ENCODE measurements around the gene PIK3C2G.

Gene PIK3C2G

DNA sequence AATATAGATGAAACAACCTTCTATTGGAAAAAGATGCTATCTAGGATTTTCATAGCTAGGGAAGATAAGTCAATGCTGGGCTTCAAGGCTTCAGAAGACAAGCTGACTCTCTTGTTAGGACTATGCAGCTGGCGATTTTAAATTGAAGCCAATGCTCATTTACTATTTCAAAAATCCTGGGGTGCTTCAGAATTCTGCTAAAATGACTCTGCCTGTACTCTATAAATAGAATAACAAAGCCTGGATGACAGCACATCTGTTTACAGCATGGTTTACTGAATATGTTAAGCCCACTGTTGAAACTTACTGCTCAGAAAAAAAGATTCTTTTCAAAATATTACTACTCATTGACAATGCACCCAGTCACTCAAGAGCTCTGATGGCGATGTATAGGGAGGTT, 155.1 kb downstream of the PIK3C2G start:
- no peak for ATAC-seq
- no peak for TF ChIP-seq ZFP3 (CRISPR knock-in tag; IDR thresholded peaks at IDR 0.05)
- TF ChIP-seq ZNF70 (CRISPR knock-in tag; IDR thresholded peaks at IDR 0.05) = no peak
- TF ChIP-seq, protein P1, sequence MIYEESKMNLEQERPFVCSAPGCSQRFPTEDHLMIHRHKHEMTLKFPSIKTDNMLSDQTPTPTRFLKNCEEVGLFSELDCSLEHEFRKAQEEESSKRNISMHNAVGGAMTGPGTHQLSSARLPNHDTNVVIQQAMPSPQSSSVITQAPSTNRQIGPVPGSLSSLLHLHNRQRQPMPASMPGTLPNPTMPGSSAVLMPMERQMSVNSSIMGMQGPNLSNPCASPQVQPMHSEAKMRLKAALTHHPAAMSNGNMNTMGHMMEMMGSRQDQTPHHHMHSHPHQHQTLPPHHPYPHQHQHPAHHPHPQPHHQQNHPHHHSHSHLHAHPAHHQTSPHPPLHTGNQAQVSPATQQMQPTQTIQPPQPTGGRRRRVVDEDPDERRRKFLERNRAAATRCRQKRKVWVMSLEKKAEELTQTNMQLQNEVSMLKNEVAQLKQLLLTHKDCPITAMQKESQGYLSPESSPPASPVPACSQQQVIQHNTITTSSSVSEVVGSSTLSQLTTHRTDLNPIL (CRISPR knock-in tag; IDR thresholded peaks at IDR 0.05; ENCODE audit: low read depth) = no peak
- TF ChIP-seq ZFP30 (CRISPR knock-in tag; IDR thresholded peaks at IDR 0.05) = no peak
- no peak for TF ChIP-seq GLIS3 (CRISPR knock-in tag; IDR thresholded peaks at IDR 0.05)
- no peak for TF ChIP-seq PPARA (CRISPR knock-in tag; IDR thresholded peaks at IDR 0.05; ENCODE audit: borderline replicate concordance)
- TF ChIP-seq CSDC2 (CRISPR knock-in tag; IDR thresholded peaks at IDR 0.05) = no peak
- TF ChIP-seq SNAI2 (CRISPR knock-in tag; IDR thresholded peaks at IDR 0.05) = no peak
- TF ChIP-seq ZNF565 (CRISPR knock-in tag; conservative IDR thresholded peaks at IDR 0.05; ENCODE audit: low read depth) = no peak
- TF ChIP-seq BACH2 (CRISPR knock-in tag; IDR thresholded peaks at IDR 0.05; ENCODE audit: borderline replicate concordance) = no peak
- no peak for TF ChIP-seq ISL1 (CRISPR knock-in tag; IDR thresholded peaks at IDR 0.05)
- TF ChIP-seq, protein P2, sequence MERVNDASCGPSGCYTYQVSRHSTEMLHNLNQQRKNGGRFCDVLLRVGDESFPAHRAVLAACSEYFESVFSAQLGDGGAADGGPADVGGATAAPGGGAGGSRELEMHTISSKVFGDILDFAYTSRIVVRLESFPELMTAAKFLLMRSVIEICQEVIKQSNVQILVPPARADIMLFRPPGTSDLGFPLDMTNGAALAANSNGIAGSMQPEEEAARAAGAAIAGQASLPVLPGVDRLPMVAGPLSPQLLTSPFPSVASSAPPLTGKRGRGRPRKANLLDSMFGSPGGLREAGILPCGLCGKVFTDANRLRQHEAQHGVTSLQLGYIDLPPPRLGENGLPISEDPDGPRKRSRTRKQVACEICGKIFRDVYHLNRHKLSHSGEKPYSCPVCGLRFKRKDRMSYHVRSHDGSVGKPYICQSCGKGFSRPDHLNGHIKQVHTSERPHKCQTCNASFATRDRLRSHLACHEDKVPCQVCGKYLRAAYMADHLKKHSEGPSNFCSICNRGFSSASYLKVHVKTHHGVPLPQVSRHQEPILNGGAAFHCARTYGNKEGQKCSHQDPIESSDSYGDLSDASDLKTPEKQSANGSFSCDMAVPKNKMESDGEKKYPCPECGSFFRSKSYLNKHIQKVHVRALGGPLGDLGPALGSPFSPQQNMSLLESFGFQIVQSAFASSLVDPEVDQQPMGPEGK (CRISPR knock-in tag; IDR thresholded peaks at IDR 0.05; ENCODE audit: borderline replicate concordance) = no peak
- TF ChIP-seq TCF4 (CRISPR knock-in tag; IDR thresholded peaks at IDR 0.05; ENCODE audit: borderline replicate concordance) = no peak

DNA sequence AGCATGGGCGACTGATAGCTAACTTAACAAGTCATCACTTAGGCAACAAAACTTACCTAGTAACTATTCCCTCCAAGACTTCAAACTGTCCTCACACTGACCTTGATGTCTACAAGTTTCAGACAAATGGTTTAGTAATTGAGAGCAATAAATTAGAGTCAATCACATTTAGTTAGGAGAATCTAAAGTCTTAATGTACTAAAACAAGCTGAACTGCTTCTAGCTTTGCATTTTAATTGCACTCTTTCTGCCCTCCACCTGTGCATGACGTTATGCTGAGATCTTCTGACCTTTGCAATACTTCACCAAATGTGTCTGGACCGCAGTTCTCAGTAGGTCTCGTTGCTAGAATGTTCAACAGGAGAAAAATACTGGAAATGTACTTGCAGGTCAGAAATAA, 158.0 kb downstream of the PIK3C2G start:
- TF ChIP-seq OSR1 (CRISPR knock-in tag; IDR thresholded peaks at IDR 0.05) (no peak), ZFP30 (CRISPR knock-in tag; IDR thresholded peaks at IDR 0.05) (no peak), RARB (CRISPR knock-in tag; IDR thresholded peaks at IDR 0.05) (no peak), CSDC2 (CRISPR knock-in tag; IDR thresholded peaks at IDR 0.05) (no peak), ZNF70 (CRISPR knock-in tag; IDR thresholded peaks at IDR 0.05) (no peak), ZNF8 (CRISPR knock-in tag; IDR thresholded peaks at IDR 0.05) (no peak), ZNF565 (CRISPR knock-in tag; conservative IDR thresholded peaks at IDR 0.05; ENCODE audit: low read depth) (no peak), PPARA (CRISPR knock-in tag; IDR thresholded peaks at IDR 0.05; ENCODE audit: borderline replicate concordance) (no peak), GLIS3 (CRISPR knock-in tag; IDR thresholded peaks at IDR 0.05) (no peak), ESRRG (CRISPR knock-in tag; IDR thresholded peaks at IDR 0.05) (no peak), TCF4 (CRISPR knock-in tag; IDR thresholded peaks at IDR 0.05; ENCODE audit: borderline replicate concordance) (no peak), TOX (CRISPR knock-in tag; IDR thresholded peaks at IDR 0.05; ENCODE audit: borderline replicate concordance) (no peak)
- TF ChIP-seq, protein P1 (CRISPR knock-in tag; IDR thresholded peaks at IDR 0.05; ENCODE audit: low read depth) = no peak
- TF ChIP-seq, protein P2 (CRISPR knock-in tag; IDR thresholded peaks at IDR 0.05; ENCODE audit: borderline replicate concordance) = no peak
- ATAC-seq = no peak

DNA sequence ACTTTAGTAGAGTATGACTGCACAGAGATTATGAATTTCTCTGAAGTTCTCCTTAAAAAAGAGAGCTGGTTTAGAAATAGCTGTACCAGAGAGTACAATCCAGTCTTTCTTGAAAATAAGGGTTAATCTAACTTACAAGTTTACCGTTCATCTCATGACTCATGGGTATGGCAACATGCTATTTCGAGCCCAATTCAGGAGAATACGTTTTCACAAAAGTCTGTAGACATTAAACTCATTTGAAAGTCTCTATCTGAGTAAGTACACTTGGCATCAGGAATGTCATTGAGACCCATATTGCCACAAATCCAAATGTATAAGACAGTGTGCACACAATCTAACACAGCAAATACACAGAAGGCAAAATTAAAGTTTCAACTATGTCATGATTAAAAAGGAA, 160.5 kb downstream of the PIK3C2G start:
- no peak for TF ChIP-seq ARNTL (CRISPR knock-in tag; IDR thresholded peaks at IDR 0.05; ENCODE audit: borderline replicate concordance, low read depth)
- TF ChIP-seq ESRRG (CRISPR knock-in tag; IDR thresholded peaks at IDR 0.05) = no peak
- no peak for TF ChIP-seq PPARA (CRISPR knock-in tag; IDR thresholded peaks at IDR 0.05; ENCODE audit: borderline replicate concordance)
- TF ChIP-seq RARB (CRISPR knock-in tag; IDR thresholded peaks at IDR 0.05) = no peak
- no peak for TF ChIP-seq OSR1 (CRISPR knock-in tag; IDR thresholded peaks at IDR 0.05)

DNA sequence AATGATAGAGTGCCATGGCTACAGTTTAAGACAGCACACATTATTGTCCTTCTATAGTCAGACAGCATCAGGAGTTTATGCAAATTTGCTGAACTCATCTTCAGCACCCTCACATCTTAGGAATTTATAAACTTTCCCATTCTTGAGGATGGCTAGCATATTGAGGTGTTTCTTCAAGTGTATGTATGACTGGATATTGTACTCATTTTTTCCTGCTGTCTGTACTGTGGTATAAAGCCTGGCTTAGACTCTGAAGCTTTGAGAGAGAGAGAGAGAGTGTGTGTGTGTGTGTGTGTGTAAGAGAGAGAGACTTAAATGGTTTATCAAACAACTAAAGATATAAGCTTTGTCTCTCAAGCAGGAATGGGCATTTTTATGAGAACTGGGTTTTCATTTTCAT, 161.6 kb downstream of the PIK3C2G start:
- ATAC-seq = peak; percentile 71
- TF ChIP-seq ZC3H10 (CRISPR knock-in tag; IDR thresholded peaks at IDR 0.05) = no peak
- no peak for TF ChIP-seq ZFP30 (CRISPR knock-in tag; IDR thresholded peaks at IDR 0.05)
- no peak for TF ChIP-seq ZNF565 (CRISPR knock-in tag; conservative IDR thresholded peaks at IDR 0.05; ENCODE audit: low read depth)
- TF ChIP-seq, protein P3, sequence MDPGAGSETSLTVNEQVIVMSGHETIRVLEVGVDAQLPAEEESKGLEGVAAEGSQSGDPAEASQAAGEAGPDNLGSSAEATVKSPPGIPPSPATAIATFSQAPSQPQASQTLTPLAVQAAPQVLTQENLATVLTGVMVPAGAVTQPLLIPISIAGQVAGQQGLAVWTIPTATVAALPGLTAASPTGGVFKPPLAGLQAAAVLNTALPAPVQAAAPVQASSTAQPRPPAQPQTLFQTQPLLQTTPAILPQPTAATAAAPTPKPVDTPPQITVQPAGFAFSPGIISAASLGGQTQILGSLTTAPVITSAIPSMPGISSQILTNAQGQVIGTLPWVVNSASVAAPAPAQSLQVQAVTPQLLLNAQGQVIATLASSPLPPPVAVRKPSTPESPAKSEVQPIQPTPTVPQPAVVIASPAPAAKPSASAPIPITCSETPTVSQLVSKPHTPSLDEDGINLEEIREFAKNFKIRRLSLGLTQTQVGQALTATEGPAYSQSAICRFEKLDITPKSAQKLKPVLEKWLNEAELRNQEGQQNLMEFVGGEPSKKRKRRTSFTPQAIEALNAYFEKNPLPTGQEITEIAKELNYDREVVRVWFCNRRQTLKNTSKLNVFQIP (CRISPR knock-in tag; IDR thresholded peaks at IDR 0.05; ENCODE audit: borderline replicate concordance, low read depth) = no peak
- no peak for TF ChIP-seq ISL1 (CRISPR knock-in tag; IDR thresholded peaks at IDR 0.05)
- no peak for TF ChIP-seq SNAI2 (CRISPR knock-in tag; IDR thresholded peaks at IDR 0.05)
- no peak for TF ChIP-seq TCF4 (CRISPR knock-in tag; IDR thresholded peaks at IDR 0.05; ENCODE audit: borderline replicate concordance)
- TF ChIP-seq PPARA (CRISPR knock-in tag; IDR thresholded peaks at IDR 0.05; ENCODE audit: borderline replicate concordance) = no peak
- TF ChIP-seq, protein P4, sequence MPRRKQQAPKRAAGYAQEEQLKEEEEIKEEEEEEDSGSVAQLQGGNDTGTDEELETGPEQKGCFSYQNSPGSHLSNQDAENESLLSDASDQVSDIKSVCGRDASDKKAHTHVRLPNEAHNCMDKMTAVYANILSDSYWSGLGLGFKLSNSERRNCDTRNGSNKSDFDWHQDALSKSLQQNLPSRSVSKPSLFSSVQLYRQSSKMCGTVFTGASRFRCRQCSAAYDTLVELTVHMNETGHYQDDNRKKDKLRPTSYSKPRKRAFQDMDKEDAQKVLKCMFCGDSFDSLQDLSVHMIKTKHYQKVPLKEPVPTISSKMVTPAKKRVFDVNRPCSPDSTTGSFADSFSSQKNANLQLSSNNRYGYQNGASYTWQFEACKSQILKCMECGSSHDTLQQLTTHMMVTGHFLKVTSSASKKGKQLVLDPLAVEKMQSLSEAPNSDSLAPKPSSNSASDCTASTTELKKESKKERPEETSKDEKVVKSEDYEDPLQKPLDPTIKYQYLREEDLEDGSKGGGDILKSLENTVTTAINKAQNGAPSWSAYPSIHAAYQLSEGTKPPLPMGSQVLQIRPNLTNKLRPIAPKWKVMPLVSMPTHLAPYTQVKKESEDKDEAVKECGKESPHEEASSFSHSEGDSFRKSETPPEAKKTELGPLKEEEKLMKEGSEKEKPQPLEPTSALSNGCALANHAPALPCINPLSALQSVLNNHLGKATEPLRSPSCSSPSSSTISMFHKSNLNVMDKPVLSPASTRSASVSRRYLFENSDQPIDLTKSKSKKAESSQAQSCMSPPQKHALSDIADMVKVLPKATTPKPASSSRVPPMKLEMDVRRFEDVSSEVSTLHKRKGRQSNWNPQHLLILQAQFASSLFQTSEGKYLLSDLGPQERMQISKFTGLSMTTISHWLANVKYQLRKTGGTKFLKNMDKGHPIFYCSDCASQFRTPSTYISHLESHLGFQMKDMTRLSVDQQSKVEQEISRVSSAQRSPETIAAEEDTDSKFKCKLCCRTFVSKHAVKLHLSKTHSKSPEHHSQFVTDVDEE (CRISPR knock-in tag; IDR thresholded peaks at IDR 0.05) = no peak
- TF ChIP-seq, protein P5, sequence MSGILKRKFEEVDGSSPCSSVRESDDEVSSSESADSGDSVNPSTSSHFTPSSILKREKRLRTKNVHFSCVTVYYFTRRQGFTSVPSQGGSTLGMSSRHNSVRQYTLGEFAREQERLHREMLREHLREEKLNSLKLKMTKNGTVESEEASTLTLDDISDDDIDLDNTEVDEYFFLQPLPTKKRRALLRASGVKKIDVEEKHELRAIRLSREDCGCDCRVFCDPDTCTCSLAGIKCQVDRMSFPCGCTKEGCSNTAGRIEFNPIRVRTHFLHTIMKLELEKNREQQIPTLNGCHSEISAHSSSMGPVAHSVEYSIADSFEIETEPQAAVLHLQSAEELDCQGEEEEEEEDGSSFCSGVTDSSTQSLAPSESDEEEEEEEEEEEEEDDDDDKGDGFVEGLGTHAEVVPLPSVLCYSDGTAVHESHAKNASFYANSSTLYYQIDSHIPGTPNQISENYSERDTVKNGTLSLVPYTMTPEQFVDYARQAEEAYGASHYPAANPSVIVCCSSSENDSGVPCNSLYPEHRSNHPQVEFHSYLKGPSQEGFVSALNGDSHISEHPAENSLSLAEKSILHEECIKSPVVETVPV (CRISPR knock-in tag; IDR thresholded peaks at IDR 0.05) = no peak
- no peak for TF ChIP-seq BACH2 (CRISPR knock-in tag; IDR thresholded peaks at IDR 0.05; ENCODE audit: borderline replicate concordance)
- no peak for TF ChIP-seq GLIS3 (CRISPR knock-in tag; IDR thresholded peaks at IDR 0.05)

More for the DNA sequence above, 160.5 kb downstream of the PIK3C2G start:
- peak; percentile 69 for ATAC-seq

Measured in SK-N-SH treated with all-trans-retinoic acid at 6 μM for 48 hours (cell line).